ENCODE data around the gene MTUS2. TPM values are rescaled to one million over a fixed set of nuclear protein-coding genes. Genes with fewer than 3 reads are reported as not detected.
A peak's percentile ranks its signal among the peaks of the same experiment; 100 is the strongest.

MTUS2 gene
- total and polyA plus RNA-seq, 2 experiments from 2014 or later: 0.27 to 0.38 TPM

DNA sequence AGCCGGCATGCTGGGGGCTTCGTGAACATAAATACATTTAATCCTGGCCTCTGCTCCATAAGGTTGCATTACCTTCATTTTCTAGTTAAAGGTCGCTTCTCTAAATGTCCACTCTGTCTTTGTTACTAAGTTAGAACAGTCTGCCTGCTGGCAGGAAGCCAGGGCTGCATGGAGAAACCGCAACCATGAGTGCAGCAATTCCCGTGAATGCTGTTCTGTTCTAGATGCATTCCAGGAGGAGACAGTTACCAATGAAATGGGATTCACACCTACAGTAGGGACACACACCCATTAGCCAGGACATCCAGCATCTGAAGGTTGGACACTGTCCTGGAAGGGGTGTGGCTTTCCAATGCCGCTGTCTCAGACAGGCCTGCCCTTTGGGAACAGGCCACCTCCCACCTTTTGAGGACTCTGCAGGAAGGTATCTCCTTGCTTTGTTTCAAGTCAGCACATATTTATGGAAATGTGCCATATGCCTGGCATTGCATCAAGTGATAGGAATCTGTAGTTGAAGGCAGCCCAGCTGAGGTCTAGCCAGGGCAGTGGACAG is 645.7 kb downstream of the MTUS2 start:
- Mint-ChIP-seq H3K4me1 (no peaks in the 10 kb centered on the region), H3K27me3 (ENCODE audit: insufficient read depth, low read depth, poor library complexity) (peaks cover 5% of the 10 kb centered on the region), H3K9me3 (no peaks in the 10 kb centered on the region; the same call in 2 of the 3 replicates), H3K27ac (no peak overlapping the region), H3K4me3 (no peak overlapping the region), H3K36me3 (ENCODE audit: low read depth) (no peaks in the 10 kb centered on the region)
- H3K27ac ChIP-seq (ENCODE audit: low read depth): no peak overlapping the region
- no peak overlapping the region for H3K4me3 ChIP-seq
- H3K79me2 ChIP-seq (replicated peaks; ENCODE audit: insufficient read depth): no peaks in the 10 kb centered on the region
- H3K9me2 ChIP-seq (ENCODE audit: insufficient read depth): no peaks in the 10 kb centered on the region
- ATAC-seq (no peak), DNase-seq (ENCODE audit: low spot score) (no peak)
- no peaks in the 10 kb centered on the region for H3K4me1 ChIP-seq (ENCODE audit: insufficient read depth)
- H2AFZ ChIP-seq: 0 out of 2 replicates have a peak overlapping the region, but pooled peaks have one; percentile 38
- no peaks in the 10 kb centered on the region for H3F3A ChIP-seq (replicated peaks; ENCODE audit: low read depth)
- H4K20me1 ChIP-seq (replicated peaks; ENCODE audit: insufficient read depth): no peaks in the 10 kb centered on the region
- no peak overlapping the region for H3K4me2 ChIP-seq
- H3K27me3 ChIP-seq (ENCODE audit: insufficient read depth): no peaks in the 10 kb centered on the region
- TF ChIP-seq CREB1 (CRISPR knock-in tag; IDR thresholded peaks at IDR 0.05; ENCODE audit: low read depth) (no peak), POLR2AphosphoS5 (IDR thresholded peaks at IDR 0.05; ENCODE audit: low read depth) (no peak), EZH2phosphoT487 (IDR thresholded peaks at IDR 0.05; ENCODE audit: unreplicated experiment) (no peak), JUNB (IDR thresholded peaks at IDR 0.05; ENCODE audit: unreplicated experiment) (no peak), ZNF331 (CRISPR knock-in tag; IDR thresholded peaks at IDR 0.05; ENCODE audit: low read depth) (no peak), STAT1 (IDR thresholded peaks at IDR 0.05; ENCODE audit: unreplicated experiment) (no peak), NANOG (IDR thresholded peaks at IDR 0.05; ENCODE audit: borderline replicate concordance) (no peak), ZNF114 (CRISPR knock-in tag; IDR thresholded peaks at IDR 0.05) (no peak), EZH2 (IDR thresholded peaks at IDR 0.05; ENCODE audit: low read depth, unreplicated experiment) (no peak)
- TF ChIP-seq, protein P1, sequence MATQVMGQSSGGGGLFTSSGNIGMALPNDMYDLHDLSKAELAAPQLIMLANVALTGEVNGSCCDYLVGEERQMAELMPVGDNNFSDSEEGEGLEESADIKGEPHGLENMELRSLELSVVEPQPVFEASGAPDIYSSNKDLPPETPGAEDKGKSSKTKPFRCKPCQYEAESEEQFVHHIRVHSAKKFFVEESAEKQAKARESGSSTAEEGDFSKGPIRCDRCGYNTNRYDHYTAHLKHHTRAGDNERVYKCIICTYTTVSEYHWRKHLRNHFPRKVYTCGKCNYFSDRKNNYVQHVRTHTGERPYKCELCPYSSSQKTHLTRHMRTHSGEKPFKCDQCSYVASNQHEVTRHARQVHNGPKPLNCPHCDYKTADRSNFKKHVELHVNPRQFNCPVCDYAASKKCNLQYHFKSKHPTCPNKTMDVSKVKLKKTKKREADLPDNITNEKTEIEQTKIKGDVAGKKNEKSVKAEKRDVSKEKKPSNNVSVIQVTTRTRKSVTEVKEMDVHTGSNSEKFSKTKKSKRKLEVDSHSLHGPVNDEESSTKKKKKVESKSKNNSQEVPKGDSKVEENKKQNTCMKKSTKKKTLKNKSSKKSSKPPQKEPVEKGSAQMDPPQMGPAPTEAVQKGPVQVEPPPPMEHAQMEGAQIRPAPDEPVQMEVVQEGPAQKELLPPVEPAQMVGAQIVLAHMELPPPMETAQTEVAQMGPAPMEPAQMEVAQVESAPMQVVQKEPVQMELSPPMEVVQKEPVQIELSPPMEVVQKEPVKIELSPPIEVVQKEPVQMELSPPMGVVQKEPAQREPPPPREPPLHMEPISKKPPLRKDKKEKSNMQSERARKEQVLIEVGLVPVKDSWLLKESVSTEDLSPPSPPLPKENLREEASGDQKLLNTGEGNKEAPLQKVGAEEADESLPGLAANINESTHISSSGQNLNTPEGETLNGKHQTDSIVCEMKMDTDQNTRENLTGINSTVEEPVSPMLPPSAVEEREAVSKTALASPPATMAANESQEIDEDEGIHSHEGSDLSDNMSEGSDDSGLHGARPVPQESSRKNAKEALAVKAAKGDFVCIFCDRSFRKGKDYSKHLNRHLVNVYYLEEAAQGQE (IDR thresholded peaks at IDR 0.05; ENCODE audit: unreplicated experiment): no peak
- TF ChIP-seq, protein P2, sequence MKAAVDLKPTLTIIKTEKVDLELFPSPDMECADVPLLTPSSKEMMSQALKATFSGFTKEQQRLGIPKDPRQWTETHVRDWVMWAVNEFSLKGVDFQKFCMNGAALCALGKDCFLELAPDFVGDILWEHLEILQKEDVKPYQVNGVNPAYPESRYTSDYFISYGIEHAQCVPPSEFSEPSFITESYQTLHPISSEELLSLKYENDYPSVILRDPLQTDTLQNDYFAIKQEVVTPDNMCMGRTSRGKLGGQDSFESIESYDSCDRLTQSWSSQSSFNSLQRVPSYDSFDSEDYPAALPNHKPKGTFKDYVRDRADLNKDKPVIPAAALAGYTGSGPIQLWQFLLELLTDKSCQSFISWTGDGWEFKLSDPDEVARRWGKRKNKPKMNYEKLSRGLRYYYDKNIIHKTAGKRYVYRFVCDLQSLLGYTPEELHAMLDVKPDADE (IDR thresholded peaks at IDR 0.05): no peak
- TF ChIP-seq, protein P3, sequence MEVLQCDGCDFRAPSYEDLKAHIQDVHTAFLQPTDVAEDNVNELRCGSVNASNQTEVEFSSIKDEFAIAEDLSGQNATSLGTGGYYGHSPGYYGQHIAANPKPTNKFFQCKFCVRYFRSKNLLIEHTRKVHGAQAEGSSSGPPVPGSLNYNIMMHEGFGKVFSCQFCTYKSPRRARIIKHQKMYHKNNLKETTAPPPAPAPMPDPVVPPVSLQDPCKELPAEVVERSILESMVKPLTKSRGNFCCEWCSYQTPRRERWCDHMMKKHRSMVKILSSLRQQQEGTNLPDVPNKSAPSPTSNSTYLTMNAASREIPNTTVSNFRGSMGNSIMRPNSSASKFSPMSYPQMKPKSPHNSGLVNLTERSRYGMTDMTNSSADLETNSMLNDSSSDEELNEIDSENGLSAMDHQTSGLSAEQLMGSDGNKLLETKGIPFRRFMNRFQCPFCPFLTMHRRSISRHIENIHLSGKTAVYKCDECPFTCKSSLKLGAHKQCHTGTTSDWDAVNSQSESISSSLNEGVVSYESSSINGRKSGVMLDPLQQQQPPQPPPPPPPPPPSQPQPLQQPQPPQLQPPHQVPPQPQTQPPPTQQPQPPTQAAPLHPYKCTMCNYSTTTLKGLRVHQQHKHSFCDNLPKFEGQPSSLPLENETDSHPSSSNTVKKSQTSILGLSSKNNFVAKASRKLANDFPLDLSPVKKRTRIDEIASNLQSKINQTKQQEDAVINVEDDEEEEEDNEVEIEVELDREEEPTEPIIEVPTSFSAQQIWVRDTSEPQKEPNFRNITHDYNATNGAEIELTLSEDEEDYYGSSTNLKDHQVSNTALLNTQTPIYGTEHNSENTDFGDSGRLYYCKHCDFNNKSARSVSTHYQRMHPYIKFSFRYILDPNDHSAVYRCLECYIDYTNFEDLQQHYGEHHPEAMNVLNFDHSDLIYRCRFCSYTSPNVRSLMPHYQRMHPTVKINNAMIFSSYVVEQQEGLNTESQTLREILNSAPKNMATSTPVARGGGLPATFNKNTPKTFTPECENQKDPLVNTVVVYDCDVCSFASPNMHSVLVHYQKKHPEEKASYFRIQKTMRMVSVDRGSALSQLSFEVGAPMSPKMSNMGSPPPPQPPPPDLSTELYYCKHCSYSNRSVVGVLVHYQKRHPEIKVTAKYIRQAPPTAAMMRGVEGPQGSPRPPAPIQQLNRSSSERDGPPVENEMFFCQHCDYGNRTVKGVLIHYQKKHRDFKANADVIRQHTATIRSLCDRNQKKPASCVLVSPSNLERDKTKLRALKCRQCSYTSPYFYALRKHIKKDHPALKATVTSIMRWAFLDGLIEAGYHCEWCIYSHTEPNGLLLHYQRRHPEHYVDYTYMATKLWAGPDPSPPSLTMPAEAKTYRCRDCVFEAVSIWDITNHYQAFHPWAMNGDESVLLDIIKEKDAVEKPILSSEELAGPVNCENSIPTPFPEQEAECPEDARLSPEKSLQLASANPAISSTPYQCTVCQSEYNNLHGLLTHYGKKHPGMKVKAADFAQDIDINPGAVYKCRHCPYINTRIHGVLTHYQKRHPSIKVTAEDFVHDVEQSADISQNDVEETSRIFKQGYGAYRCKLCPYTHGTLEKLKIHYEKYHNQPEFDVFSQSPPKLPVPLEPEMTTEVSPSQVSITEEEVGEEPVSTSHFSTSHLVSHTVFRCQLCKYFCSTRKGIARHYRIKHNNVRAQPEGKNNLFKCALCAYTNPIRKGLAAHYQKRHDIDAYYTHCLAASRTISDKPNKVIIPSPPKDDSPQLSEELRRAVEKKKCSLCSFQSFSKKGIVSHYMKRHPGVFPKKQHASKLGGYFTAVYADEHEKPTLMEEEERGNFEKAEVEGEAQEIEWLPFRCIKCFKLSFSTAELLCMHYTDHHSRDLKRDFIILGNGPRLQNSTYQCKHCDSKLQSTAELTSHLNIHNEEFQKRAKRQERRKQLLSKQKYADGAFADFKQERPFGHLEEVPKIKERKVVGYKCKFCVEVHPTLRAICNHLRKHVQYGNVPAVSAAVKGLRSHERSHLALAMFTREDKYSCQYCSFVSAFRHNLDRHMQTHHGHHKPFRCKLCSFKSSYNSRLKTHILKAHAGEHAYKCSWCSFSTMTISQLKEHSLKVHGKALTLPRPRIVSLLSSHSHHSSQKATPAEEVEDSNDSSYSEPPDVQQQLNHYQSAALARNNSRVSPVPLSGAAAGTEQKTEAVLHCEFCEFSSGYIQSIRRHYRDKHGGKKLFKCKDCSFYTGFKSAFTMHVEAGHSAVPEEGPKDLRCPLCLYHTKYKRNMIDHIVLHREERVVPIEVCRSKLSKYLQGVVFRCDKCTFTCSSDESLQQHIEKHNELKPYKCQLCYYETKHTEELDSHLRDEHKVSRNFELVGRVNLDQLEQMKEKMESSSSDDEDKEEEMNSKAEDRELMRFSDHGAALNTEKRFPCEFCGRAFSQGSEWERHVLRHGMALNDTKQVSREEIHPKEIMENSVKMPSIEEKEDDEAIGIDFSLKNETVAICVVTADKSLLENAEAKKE (CRISPR knock-in tag; IDR thresholded peaks at IDR 0.05): no peak
- TF ChIP-seq, protein P4, sequence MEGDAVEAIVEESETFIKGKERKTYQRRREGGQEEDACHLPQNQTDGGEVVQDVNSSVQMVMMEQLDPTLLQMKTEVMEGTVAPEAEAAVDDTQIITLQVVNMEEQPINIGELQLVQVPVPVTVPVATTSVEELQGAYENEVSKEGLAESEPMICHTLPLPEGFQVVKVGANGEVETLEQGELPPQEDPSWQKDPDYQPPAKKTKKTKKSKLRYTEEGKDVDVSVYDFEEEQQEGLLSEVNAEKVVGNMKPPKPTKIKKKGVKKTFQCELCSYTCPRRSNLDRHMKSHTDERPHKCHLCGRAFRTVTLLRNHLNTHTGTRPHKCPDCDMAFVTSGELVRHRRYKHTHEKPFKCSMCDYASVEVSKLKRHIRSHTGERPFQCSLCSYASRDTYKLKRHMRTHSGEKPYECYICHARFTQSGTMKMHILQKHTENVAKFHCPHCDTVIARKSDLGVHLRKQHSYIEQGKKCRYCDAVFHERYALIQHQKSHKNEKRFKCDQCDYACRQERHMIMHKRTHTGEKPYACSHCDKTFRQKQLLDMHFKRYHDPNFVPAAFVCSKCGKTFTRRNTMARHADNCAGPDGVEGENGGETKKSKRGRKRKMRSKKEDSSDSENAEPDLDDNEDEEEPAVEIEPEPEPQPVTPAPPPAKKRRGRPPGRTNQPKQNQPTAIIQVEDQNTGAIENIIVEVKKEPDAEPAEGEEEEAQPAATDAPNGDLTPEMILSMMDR (conservative IDR thresholded peaks at IDR 0.05; ENCODE audit: low read depth in 2 of 2): no peak
- H3K36me3 ChIP-seq (ENCODE audit: insufficient read depth): no peaks in the 10 kb centered on the region
